Measurements from ENCODE around the gene KCNK5. TPM values are rescaled to one million over a fixed set of nuclear protein-coding genes. Genes with fewer than 3 reads are reported as not detected.

The KCNK5 gene
- total and polyA plus RNA-seq, 4 donors, result 3.7 to 19.1 (median 7.5) TPM

DNA sequence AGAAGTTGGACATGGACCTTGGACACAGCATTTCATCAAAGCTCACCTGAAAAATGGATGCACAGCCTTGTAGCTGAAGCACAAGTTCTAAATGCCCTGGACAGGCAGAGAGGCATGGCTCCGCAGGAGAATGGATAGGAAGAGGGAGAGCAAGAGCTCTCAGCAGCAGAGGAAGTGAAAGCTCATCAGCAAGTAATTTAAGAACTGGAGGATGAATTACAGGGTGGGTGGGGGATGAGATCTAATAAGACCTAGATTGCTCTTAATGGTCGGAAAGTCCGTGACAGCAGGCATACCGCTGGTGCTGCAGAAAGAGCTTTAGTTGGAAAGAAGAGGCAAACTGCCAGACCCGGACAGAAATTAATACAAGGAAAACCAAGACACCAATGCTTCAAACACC lies 77.0 kb downstream of the KCNK5 start:
- WGBS, result 77% methylated on average over 5 of the region's 5 CpGs
- no peak for DNase-seq (ENCODE audit: low spot score)
- Histone ChIP-seq H3K4me1 (ENCODE audit: control insufficient read depth in 4 of 4, insufficient read depth in 4 of 4, low read length in 3 of 4) (no peaks in the 10 kb centered on the region), H3K27me3 (ENCODE audit: control insufficient read depth in 4 of 4, insufficient read depth in 4 of 4, low read length in 3 of 4) (no peaks in the 10 kb centered on the region), H3K36me3 (ENCODE audit: control insufficient read depth in 4 of 4, insufficient read depth in 3 of 4, low read depth in 1 of 4, low read length in 3 of 4) (no peaks in the 10 kb centered on the region), H3K9me3 (ENCODE audit: control insufficient read depth in 4 of 4, low read length in 3 of 4) (no peaks in the 10 kb centered on the region), H3K27ac (ENCODE audit: low read depth in 1 of 2, low read length in 2 of 2) (no peak overlapping the region), H3K4me3 (ENCODE audit: low read depth in 1 of 3, low read length in 3 of 3) (no peak overlapping the region), H3K9ac (ENCODE audit: low read depth in 1 of 2, low read length in 2 of 2) (no peak overlapping the region)
- no peak for TF ChIP-seq YY1 (IDR thresholded peaks at IDR 0.05)
- TF ChIP-seq, protein P1, sequence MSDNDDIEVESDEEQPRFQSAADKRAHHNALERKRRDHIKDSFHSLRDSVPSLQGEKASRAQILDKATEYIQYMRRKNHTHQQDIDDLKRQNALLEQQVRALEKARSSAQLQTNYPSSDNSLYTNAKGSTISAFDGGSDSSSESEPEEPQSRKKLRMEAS (IDR thresholded peaks at IDR 0.05), result no peak
- TF ChIP-seq, protein P2, sequence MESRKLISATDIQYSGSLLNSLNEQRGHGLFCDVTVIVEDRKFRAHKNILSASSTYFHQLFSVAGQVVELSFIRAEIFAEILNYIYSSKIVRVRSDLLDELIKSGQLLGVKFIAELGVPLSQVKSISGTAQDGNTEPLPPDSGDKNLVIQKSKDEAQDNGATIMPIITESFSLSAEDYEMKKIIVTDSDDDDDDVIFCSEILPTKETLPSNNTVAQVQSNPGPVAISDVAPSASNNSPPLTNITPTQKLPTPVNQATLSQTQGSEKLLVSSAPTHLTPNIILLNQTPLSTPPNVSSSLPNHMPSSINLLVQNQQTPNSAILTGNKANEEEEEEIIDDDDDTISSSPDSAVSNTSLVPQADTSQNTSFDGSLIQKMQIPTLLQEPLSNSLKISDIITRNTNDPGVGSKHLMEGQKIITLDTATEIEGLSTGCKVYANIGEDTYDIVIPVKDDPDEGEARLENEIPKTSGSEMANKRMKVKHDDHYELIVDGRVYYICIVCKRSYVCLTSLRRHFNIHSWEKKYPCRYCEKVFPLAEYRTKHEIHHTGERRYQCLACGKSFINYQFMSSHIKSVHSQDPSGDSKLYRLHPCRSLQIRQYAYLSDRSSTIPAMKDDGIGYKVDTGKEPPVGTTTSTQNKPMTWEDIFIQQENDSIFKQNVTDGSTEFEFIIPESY (IDR thresholded peaks at IDR 0.05), result no peak
- no peak for TF ChIP-seq EGR1 (IDR thresholded peaks at IDR 0.05; ENCODE audit: low read depth in 2 of 2)
- no peak for TF ChIP-seq RAD21 (IDR thresholded peaks at IDR 0.05)
- no peak for TF ChIP-seq FOXA2 (IDR thresholded peaks at IDR 0.05)
- TF ChIP-seq HNF4A (conservative IDR thresholded peaks at IDR 0.05), result no peak
- no peak for TF ChIP-seq NR2F2 (IDR thresholded peaks at IDR 0.05)
- no peak for TF ChIP-seq TAF1 (conservative IDR thresholded peaks at IDR 0.05)
- TF ChIP-seq, protein P3, sequence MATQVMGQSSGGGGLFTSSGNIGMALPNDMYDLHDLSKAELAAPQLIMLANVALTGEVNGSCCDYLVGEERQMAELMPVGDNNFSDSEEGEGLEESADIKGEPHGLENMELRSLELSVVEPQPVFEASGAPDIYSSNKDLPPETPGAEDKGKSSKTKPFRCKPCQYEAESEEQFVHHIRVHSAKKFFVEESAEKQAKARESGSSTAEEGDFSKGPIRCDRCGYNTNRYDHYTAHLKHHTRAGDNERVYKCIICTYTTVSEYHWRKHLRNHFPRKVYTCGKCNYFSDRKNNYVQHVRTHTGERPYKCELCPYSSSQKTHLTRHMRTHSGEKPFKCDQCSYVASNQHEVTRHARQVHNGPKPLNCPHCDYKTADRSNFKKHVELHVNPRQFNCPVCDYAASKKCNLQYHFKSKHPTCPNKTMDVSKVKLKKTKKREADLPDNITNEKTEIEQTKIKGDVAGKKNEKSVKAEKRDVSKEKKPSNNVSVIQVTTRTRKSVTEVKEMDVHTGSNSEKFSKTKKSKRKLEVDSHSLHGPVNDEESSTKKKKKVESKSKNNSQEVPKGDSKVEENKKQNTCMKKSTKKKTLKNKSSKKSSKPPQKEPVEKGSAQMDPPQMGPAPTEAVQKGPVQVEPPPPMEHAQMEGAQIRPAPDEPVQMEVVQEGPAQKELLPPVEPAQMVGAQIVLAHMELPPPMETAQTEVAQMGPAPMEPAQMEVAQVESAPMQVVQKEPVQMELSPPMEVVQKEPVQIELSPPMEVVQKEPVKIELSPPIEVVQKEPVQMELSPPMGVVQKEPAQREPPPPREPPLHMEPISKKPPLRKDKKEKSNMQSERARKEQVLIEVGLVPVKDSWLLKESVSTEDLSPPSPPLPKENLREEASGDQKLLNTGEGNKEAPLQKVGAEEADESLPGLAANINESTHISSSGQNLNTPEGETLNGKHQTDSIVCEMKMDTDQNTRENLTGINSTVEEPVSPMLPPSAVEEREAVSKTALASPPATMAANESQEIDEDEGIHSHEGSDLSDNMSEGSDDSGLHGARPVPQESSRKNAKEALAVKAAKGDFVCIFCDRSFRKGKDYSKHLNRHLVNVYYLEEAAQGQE (IDR thresholded peaks at IDR 0.05), result no peak
- no peak for TF ChIP-seq HNF4G (IDR thresholded peaks at IDR 0.05)
- TF ChIP-seq FOXA1 (IDR thresholded peaks at IDR 0.05), result no peak
- TF ChIP-seq, protein P4, sequence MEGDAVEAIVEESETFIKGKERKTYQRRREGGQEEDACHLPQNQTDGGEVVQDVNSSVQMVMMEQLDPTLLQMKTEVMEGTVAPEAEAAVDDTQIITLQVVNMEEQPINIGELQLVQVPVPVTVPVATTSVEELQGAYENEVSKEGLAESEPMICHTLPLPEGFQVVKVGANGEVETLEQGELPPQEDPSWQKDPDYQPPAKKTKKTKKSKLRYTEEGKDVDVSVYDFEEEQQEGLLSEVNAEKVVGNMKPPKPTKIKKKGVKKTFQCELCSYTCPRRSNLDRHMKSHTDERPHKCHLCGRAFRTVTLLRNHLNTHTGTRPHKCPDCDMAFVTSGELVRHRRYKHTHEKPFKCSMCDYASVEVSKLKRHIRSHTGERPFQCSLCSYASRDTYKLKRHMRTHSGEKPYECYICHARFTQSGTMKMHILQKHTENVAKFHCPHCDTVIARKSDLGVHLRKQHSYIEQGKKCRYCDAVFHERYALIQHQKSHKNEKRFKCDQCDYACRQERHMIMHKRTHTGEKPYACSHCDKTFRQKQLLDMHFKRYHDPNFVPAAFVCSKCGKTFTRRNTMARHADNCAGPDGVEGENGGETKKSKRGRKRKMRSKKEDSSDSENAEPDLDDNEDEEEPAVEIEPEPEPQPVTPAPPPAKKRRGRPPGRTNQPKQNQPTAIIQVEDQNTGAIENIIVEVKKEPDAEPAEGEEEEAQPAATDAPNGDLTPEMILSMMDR (IDR thresholded peaks at IDR 0.05; ENCODE audit: low read depth, low read length, missing input control), result no peak
- TF ChIP-seq, protein P5, sequence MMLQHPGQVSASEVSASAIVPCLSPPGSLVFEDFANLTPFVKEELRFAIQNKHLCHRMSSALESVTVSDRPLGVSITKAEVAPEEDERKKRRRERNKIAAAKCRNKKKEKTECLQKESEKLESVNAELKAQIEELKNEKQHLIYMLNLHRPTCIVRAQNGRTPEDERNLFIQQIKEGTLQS (IDR thresholded peaks at IDR 0.05), result no peak
- no peak for TF ChIP-seq GABPA (IDR thresholded peaks at IDR 0.05 in 1 of 2, conservative IDR thresholded peaks at IDR 0.05 in 1 of 2)
- no peak for TF ChIP-seq SP1 (IDR thresholded peaks at IDR 0.05)

DNA sequence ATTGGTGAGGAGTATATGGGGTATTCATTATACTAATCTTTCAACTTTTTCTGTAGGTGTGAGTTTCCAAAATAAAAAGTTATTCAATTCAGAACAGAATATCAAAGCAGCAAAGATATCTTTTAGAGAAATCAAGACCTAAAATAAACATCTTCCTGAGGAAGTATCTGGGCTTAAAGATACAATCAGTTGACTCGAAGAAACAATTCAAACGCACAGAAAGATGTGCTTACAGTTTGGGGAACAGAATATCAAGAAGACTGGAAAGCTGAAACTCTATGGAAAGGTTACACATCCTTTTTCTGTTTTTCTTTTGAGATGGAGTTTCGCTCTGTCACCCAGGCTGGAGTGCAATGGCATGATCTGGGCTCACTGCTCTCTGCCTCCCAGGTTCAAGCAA lies 78.1 kb downstream of the KCNK5 start:
- Histone ChIP-seq H3K36me3 (ENCODE audit: control insufficient read depth in 4 of 4, insufficient read depth in 3 of 4, low read depth in 1 of 4, low read length in 3 of 4) (no peaks in the 10 kb centered on the region), H3K9me3 (ENCODE audit: control insufficient read depth in 4 of 4, low read length in 3 of 4) (no peaks in the 10 kb centered on the region), H3K27me3 (ENCODE audit: control insufficient read depth in 4 of 4, insufficient read depth in 4 of 4, low read length in 3 of 4) (no peaks in the 10 kb centered on the region), H3K4me1 (ENCODE audit: control insufficient read depth in 4 of 4, insufficient read depth in 4 of 4, low read length in 3 of 4) (no peaks in the 10 kb centered on the region), H3K9ac (ENCODE audit: low read depth in 1 of 2, low read length in 2 of 2) (no peak overlapping the region), H3K4me3 (ENCODE audit: low read depth in 1 of 3, low read length in 3 of 3) (no peak overlapping the region), H3K27ac (ENCODE audit: low read depth in 1 of 2, low read length in 2 of 2) (no peak overlapping the region)
- TF ChIP-seq, protein P3 (IDR thresholded peaks at IDR 0.05), result no peak
- no peak for TF ChIP-seq EGR1 (IDR thresholded peaks at IDR 0.05; ENCODE audit: low read depth in 2 of 2)
- 75% methylated on average over 3 of the region's 3 CpGs for WGBS
- DNase-seq (ENCODE audit: low spot score), result no peak
